Occipital lobe (tissue), 2 donors: ENCODE measurements around the gene RMND5B. TPM values are rescaled to one million over a fixed set of nuclear protein-coding genes. Genes with fewer than 3 reads are reported as not detected.
"Not testable (repeated sequence)": the region's sequence is repeated elsewhere in the genome, so short reads cannot be mapped to it uniquely, and the experiment has no call there.

Experiments
- DNase-seq: peaks from one replicate; lab custom pipeline; 2025; lab: John Stamatoyannopoulos, UW
- total RNA-seq: library from RNA; depleted of rRNA; stranded (reverse); fragments of >200 nt; gene quantifications from one replicate; pipeline ENCODE4 v1.2.3, GENCODE V29; 2014

RMND5B gene
- total RNA-seq, 1 donor from 2014 or later: 19.3 TPM

GRCh38 chr5:178170455-178170854, 39.6 kb downstream of the RMND5B start:
- DNase-seq: no peak

GRCh38 chr5:178174456-178174855, 43.6 kb downstream of the RMND5B start:
- no peak for DNase-seq

GRCh38 chr5:178176791-178177190, 46.0 kb downstream of the RMND5B start:
- DNase-seq: no peak

GRCh38 chr5:178177569-178177968, 46.8 kb downstream of the RMND5B start:
- DNase-seq: no peak

GRCh38 chr5:178180141-178180863, 49.5 kb downstream of the RMND5B start:
- no peak for DNase-seq

GRCh38 chr5:178182158-178182876, 51.5 kb downstream of the RMND5B start:
- no peak for DNase-seq

GRCh38 chr5:178186427-178186826, 55.6 kb downstream of the RMND5B start:
- no peak for DNase-seq

- DNase-seq: no peak
Observed at GRCh38 chr5:178187014-178187413, 56.2 kb downstream of the RMND5B start, which contains the start of gene GMCL2. Gene GMCL2 (minus strand): TSS chr5:178187371. CDS start chr5:178187299, 72 bp downstream.

- no peak for DNase-seq
Observed at GRCh38 chr5:178189433-178189832, 58.6 kb downstream of the RMND5B start.

GRCh38 chr5:178191661-178192060, 60.8 kb downstream of the RMND5B start:
- DNase-seq: no peak

- DNase-seq: no peak
Observed at GRCh38 chr5:178192244-178192643, 61.4 kb downstream of the RMND5B start.

GRCh38 chr5:178192787-178193186, 62.0 kb downstream of the RMND5B start:
- no peak for DNase-seq

- DNase-seq: no peak
Observed at GRCh38 chr5:178193251-178193809, 62.5 kb downstream of the RMND5B start.

- DNase-seq: no peak
Observed at GRCh38 chr5:178194026-178194425, 63.2 kb downstream of the RMND5B start.

GRCh38 chr5:178196281-178196812, 65.5 kb downstream of the RMND5B start:
- no peak for DNase-seq

- no peak for DNase-seq
Observed at GRCh38 chr5:178196986-178197385, 66.2 kb downstream of the RMND5B start.

- DNase-seq: not testable (repeated sequence)
Observed at GRCh38 chr5:178198151-178198550, 67.3 kb downstream of the RMND5B start.

GRCh38 chr5:178198706-178199105, 67.9 kb downstream of the RMND5B start:
- DNase-seq: no peak

- DNase-seq: no peak
Observed at GRCh38 chr5:178199581-178200434, 69.0 kb downstream of the RMND5B start.
